ENCODE results near the gene PSG2. TPM values are rescaled to one million over a fixed set of nuclear protein-coding genes. Genes with fewer than 3 reads are reported as not detected.
A peak's percentile ranks its signal among the peaks of the same experiment; 100 is the strongest.
"Not testable (repeated sequence)": the region's sequence is repeated elsewhere in the genome, so short reads cannot be mapped to it uniquely, and the experiment has no call there.

The PSG2 gene
- total RNA-seq (0.62 TPM), polyA plus RNA-seq (ENCODE audit: insufficient read depth in 1 of 8, insufficient read length in 8 of 8, low replicate concordance in 1 of 8) (1 to 10 TPM in 1 of 8 donors, under 1 TPM in 7; 0.15 to 1.4 (median 0.34) TPM)
- long read RNA-seq, donor 1 = 0 reads
- long read RNA-seq, donor 2 = 0 reads
- long read RNA-seq, donor 3 = 0 reads
- long read RNA-seq, donor 4 = 0 reads
- long read RNA-seq, donor 5, partial matches to known transcripts = 0 of 1 reads
- long read RNA-seq, donor 5, other reads (novel, unspliced or antisense) = 0 of 1 reads
- long read RNA-seq, donor 6 = 0 reads
- long read RNA-seq, donor 7 = 0 reads
- long read RNA-seq, donor 8, partial matches to known transcripts = 0 of 1 reads
- long read RNA-seq, donor 8, other reads (novel, unspliced or antisense) = 0 of 1 reads
- long read RNA-seq, donor 9 = 0 reads
- long read RNA-seq, donor 10, partial matches to known transcripts = 0 of 1 reads
- long read RNA-seq, donor 10, other reads (novel, unspliced or antisense) = 0 of 1 reads
- long read RNA-seq, donor 11 = 0 reads

- not testable (repeated sequence) for DNase-seq; H3K9me3 ChIP-seq (replicated peaks; ENCODE audit: control insufficient read depth, low read depth, low read length); H3K36me3 ChIP-seq (ENCODE audit: control insufficient read depth, insufficient read depth, low read length); H3K4me3 ChIP-seq (ENCODE audit: low read length); H3K4me1 ChIP-seq (ENCODE audit: control insufficient read depth, insufficient read depth, low read length); H3K27me3 ChIP-seq (ENCODE audit: control insufficient read depth, insufficient read depth, low read length); H3K27ac ChIP-seq (ENCODE audit: low read length)
- WGBS (ENCODE audit: insufficient coverage) = 30% methylated on average over 1 of the region's 2 CpGs
These were observed at the start of gene PSG2 for GRCh38 chr19:43082601-43083000. PSG2 (minus strand) TSS chr19:43082701; CDS start chr19:43082569, 132 bp downstream.

DNA sequence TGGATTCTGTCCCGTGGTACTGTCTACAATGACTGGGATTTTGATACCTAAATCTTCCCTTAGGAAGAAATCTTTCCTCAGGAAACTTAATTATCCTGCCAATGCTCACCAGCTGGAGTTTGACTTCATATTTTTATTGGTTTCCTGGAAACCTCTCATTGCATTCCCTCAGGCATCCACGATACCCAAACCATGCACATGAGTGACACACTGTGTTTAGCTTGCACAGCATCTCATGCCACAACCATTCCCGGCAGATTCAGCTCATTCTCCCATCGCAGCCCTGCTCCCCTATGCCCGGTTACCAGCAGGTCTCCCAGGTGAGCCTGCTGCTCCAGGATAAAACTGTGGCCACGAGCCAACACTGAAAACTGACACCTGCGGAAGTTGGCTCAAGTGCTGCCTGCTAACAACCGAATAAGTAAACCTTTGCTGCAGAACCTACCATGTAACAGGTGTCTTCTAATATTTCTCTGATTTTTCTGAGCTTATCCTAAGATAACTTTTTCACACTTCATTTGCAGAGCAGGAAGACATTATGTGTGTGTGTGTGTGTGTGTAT is 48.9 kb upstream of the PSG2 start:
- not testable (repeated sequence) for H3K9me3 ChIP-seq (replicated peaks; ENCODE audit: control insufficient read depth, low read depth, low read length); H3K4me3 ChIP-seq (ENCODE audit: low read length); H3K27ac ChIP-seq (ENCODE audit: low read length); H3K36me3 ChIP-seq (ENCODE audit: control insufficient read depth, insufficient read depth, low read length); DNase-seq; H3K4me1 ChIP-seq (ENCODE audit: control insufficient read depth, insufficient read depth, low read length); H3K27me3 ChIP-seq (ENCODE audit: control insufficient read depth, insufficient read depth, low read length)
- WGBS (ENCODE audit: insufficient coverage) = 59% methylated on average over 6 of the region's 8 CpGs

DNA sequence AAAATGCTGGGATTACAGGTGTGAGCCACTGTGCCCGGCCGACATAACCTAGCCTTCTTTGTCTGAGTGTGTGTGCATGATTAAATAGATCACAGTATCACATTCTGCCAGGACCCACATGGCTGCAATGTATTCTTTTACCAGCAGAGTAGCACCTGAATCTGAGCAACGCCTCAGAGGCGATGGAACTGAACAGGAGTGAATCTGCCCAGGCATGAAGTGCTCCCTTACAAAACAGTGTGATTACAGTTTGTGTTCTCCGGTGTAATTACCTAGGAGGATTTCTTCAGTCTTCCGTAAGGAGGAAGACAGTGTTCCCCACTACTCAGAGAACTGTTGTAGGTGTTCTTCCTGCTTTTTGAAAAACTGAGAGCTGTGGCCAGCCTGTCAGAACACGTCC is 46.7 kb upstream of the PSG2 start:
- not testable (repeated sequence) for H3K27ac ChIP-seq (ENCODE audit: low read length); H3K36me3 ChIP-seq (ENCODE audit: control insufficient read depth, insufficient read depth, low read length); H3K4me3 ChIP-seq (ENCODE audit: low read length); DNase-seq; H3K27me3 ChIP-seq (ENCODE audit: control insufficient read depth, insufficient read depth, low read length); H3K9me3 ChIP-seq (replicated peaks; ENCODE audit: control insufficient read depth, low read depth, low read length); H3K4me1 ChIP-seq (ENCODE audit: control insufficient read depth, insufficient read depth, low read length)
- 44% methylated on average over 2 of the region's 7 CpGs for WGBS (ENCODE audit: insufficient coverage)

DNA sequence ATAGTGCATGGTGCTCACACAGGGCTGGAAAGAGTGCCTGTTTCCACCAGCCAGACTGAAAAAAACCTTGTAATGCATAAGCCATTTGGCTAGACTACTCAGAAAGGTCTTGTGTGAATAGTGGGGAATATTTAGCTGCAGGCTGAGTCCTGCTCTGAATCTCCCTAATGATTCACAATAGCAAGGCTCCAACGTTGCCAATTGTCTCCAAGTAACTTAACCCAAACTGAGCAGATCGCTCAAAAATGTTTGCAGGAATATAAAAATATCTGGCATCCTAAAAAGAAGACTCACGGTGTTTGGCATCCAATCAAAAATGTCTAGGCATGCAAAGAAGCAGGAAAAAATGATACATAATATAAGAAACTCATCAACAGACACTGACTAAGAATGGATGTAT is 44.8 kb upstream of the PSG2 start:
- not testable (repeated sequence) for H3K36me3 ChIP-seq (ENCODE audit: control insufficient read depth, insufficient read depth, low read length); H3K4me3 ChIP-seq (ENCODE audit: low read length); H3K27ac ChIP-seq (ENCODE audit: low read length); H3K9me3 ChIP-seq (replicated peaks; ENCODE audit: control insufficient read depth, low read depth, low read length); H3K4me1 ChIP-seq (ENCODE audit: control insufficient read depth, insufficient read depth, low read length); H3K27me3 ChIP-seq (ENCODE audit: control insufficient read depth, insufficient read depth, low read length)
- DNase-seq = peak; percentile 0
- no CpG with 5 or more reads among the region's 3 CpGs for WGBS (ENCODE audit: insufficient coverage)

DNA sequence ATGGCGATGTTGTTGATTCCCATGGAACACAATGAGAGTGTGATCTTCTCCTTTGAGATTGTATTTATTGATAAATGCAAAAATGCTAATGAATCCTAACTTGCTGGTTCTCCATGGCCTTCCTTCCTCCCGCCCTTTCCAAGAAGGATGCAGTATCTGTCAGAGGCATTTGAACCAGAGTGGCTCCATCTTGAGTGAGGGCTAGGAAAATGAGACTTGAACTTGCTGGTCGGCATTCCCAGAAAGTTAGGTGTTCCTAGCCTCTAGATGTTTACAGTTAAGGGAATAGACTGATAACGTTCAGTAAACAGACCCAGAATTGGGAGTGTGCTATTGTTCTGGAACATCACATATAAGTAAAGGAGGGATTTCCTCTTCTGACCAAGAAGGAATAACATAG is 44.2 kb upstream of the PSG2 start:
- Histone ChIP-seq H3K27me3 (ENCODE audit: control insufficient read depth, insufficient read depth, low read length) (no peaks in the 10 kb centered on the region), H3K9me3 (replicated peaks; ENCODE audit: control insufficient read depth, low read depth, low read length) (no peaks in the 10 kb centered on the region), H3K36me3 (ENCODE audit: control insufficient read depth, insufficient read depth, low read length) (no peaks in the 10 kb centered on the region), H3K27ac (ENCODE audit: low read length) (no peak overlapping the region), H3K4me3 (ENCODE audit: low read length) (no peak overlapping the region), H3K4me1 (ENCODE audit: control insufficient read depth, insufficient read depth, low read length) (no peaks in the 10 kb centered on the region)
- DNase-seq = no peak
- WGBS (ENCODE audit: insufficient coverage) = 94% methylated on average over 2 of the region's 4 CpGs

DNA sequence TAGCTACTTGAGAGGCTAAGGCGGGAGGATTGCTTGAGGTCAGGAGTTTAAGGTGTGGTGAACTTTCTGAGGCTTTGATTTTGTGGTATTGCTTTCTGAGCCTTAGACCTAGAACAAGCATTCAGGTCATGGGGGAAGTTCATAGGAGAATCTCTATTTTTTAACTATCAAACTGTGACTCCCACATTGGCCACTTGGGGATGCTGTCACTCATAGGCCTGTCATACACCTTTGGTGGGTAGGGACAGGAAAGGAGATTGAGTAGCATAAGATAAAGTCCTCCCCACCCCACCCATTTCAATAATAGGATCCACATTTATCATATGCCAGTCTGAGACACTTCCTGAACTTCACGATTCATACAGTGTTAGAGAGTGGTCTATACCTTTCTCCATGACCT is 41.9 kb upstream of the PSG2 start:
- H3K27ac ChIP-seq (ENCODE audit: low read length) = no peak overlapping the region
- no peaks in the 10 kb centered on the region for H3K4me1 ChIP-seq (ENCODE audit: control insufficient read depth, insufficient read depth, low read length)
- no peak overlapping the region for H3K4me3 ChIP-seq (ENCODE audit: low read length)
- no peaks in the 10 kb centered on the region for H3K9me3 ChIP-seq (replicated peaks; ENCODE audit: control insufficient read depth, low read depth, low read length)
- H3K36me3 ChIP-seq (ENCODE audit: control insufficient read depth, insufficient read depth, low read length) = no peaks in the 10 kb centered on the region
- no peak for DNase-seq
- no peaks in the 10 kb centered on the region for H3K27me3 ChIP-seq (ENCODE audit: control insufficient read depth, insufficient read depth, low read length)
- WGBS (ENCODE audit: insufficient coverage) = no CpG with 5 or more reads among the region's 2 CpGs

- H3K4me3 ChIP-seq (ENCODE audit: low read length); H3K36me3 ChIP-seq (ENCODE audit: control insufficient read depth, insufficient read depth, low read length); H3K27me3 ChIP-seq (ENCODE audit: control insufficient read depth, insufficient read depth, low read length); H3K9me3 ChIP-seq (replicated peaks; ENCODE audit: control insufficient read depth, low read depth, low read length); H3K27ac ChIP-seq (ENCODE audit: low read length); DNase-seq; H3K4me1 ChIP-seq (ENCODE audit: control insufficient read depth, insufficient read depth, low read length): not testable (repeated sequence)
- 77% methylated on average over 9 of the region's 11 CpGs for WGBS (ENCODE audit: insufficient coverage)
These were observed 38.0 kb upstream of the PSG2 start for GRCh38 chr19:43120433-43121026.

DNA sequence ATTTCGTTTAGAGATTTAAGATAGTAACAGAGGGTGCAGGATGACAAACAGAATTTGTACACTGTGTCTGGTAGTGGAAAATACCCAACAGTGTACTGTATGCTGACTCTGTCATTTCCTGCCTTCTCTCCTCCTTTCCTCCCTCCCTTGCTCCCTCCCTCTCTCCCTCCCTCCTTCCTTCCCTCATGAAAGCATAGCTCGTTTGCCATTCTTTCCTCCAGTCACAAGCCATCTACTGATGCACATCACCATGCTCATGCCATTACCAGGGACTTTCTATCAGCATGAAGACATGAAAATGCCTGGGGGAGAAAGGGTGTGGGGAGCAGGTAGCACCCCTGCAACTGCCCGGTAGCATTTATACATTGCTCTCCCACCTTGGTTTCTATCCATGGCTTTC is 37.0 kb upstream of the PSG2 start:
- WGBS (ENCODE audit: insufficient coverage) = 29% methylated on average over 1 of the region's 3 CpGs
- not testable (repeated sequence) for DNase-seq; H3K27ac ChIP-seq (ENCODE audit: low read length); H3K9me3 ChIP-seq (replicated peaks; ENCODE audit: control insufficient read depth, low read depth, low read length); H3K36me3 ChIP-seq (ENCODE audit: control insufficient read depth, insufficient read depth, low read length); H3K4me3 ChIP-seq (ENCODE audit: low read length); H3K4me1 ChIP-seq (ENCODE audit: control insufficient read depth, insufficient read depth, low read length); H3K27me3 ChIP-seq (ENCODE audit: control insufficient read depth, insufficient read depth, low read length)

DNA sequence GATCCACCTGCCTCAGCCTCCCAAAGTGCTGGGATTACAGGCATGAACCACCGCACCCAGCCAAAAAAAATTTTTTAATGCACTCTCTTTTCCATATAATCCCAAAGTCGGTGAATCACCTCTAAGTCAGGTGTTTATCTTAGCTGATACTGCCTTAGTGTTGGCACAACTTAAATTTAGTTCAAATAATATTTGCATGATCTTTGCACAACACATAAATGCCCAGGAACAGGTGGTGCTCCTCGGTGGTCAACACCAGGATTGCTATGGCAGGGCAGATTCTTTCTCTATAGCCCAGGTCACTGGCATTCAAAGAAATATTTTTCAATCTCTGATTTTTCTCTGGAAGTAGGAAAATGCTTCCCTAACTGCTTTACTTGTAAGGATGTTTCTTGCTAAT is 33.9 kb upstream of the PSG2 start:
- H3K36me3 ChIP-seq (ENCODE audit: control insufficient read depth, insufficient read depth, low read length); H3K27me3 ChIP-seq (ENCODE audit: control insufficient read depth, insufficient read depth, low read length); H3K9me3 ChIP-seq (replicated peaks; ENCODE audit: control insufficient read depth, low read depth, low read length); DNase-seq; H3K4me1 ChIP-seq (ENCODE audit: control insufficient read depth, insufficient read depth, low read length); H3K4me3 ChIP-seq (ENCODE audit: low read length); H3K27ac ChIP-seq (ENCODE audit: low read length): not testable (repeated sequence)
- WGBS (ENCODE audit: insufficient coverage) = 94% methylated on average over 2 of the region's 3 CpGs

DNA sequence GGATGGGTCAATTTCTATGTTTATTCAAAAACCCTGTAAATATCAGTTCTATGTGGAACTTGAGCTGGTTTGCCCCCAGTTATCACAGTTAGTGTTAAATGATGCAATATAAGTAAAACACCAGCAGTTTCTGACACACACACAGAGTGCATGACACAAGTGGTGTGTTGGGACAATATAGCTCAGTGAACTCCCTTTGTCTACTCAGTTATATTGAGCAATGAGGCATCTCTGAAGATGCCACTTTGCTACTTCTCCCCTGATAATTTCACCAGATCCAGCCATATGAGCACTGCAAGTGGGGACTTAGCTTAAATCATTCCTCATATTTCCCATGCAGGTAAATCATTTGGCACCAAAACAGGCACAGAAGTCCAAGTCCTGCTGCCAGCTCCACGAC is 33.0 kb upstream of the PSG2 start:
- H3K4me3 ChIP-seq (ENCODE audit: low read length); H3K4me1 ChIP-seq (ENCODE audit: control insufficient read depth, insufficient read depth, low read length); H3K27ac ChIP-seq (ENCODE audit: low read length); DNase-seq; H3K9me3 ChIP-seq (replicated peaks; ENCODE audit: control insufficient read depth, low read depth, low read length); H3K27me3 ChIP-seq (ENCODE audit: control insufficient read depth, insufficient read depth, low read length); H3K36me3 ChIP-seq (ENCODE audit: control insufficient read depth, insufficient read depth, low read length): not testable (repeated sequence)
- WGBS (ENCODE audit: insufficient coverage) = no CpG with 5 or more reads among the region's 1 CpG
